22Rv1 (cell line): ENCODE data around the gene LRRC7.
"Not testable (repeated sequence)": the region's sequence is repeated elsewhere in the genome, so short reads cannot be mapped to it uniquely, and the experiment has no call there.

Experiments
- H3K27ac ChIP-seq: fragments of 450-650 bp; 2 replicates; pipeline ENCODE4 v1.5.1; 2017
- CTCF ChIP-seq: fragments of 450-650 bp; IDR thresholded peaks from 2 replicates; pipeline ENCODE4 v1.5.1; 2017; ENCODE audit warnings: mild to moderate bottlenecking
- ZFX ChIP-seq: fragments of 450-650 bp; IDR thresholded peaks from 2 replicates; pipeline ENCODE4 v1.6.1; 2017; ENCODE audit warnings: antibody characterized with exemption, borderline replicate concordance

Gene LRRC7

GRCh38 chr1:70041317-70042045 is 473.8 kb downstream of the LRRC7 start:
- TF ChIP-seq ZFX (no peak), CTCF (no peak)
- no peak overlapping the region for H3K27ac ChIP-seq

DNA sequence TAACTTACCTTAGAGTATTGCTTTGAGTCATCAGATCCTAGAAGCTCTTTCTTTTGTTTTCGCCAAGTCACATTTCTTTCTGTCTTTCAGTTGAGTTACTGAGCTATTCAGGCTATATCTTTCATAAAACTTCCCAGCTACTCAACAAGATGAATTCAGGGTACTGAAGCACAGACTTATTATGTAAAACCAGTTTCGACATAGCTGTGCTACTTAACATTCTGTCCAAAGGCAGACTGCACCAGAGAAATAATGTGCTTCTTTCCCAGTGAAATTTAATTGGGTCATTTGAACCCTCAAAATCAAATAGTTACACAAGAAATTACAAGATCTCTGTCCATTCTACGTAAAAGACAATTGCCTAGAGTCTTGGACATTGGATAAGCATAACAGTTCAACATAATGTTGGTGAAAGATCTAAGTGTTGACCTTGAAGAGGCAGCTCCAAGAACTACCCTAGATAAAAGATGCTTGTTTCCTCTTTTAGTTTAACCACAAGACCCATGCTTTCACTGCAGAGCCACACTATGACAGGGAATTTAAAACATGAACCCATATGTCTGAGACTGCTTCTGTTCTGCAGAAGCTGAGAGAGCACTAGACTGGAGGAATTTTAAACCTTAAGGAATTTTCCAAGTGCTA is 474.5 kb downstream of the LRRC7 start:
- TF ChIP-seq ZFX (no peak), CTCF (no peak)
- H3K27ac ChIP-seq = no peak overlapping the region

- H3K27ac ChIP-seq = no peak overlapping the region
- TF ChIP-seq ZFX (no peak), CTCF (no peak)
These were observed 476.1 kb downstream of the LRRC7 start for GRCh38 chr1:70043804-70044203.

DNA sequence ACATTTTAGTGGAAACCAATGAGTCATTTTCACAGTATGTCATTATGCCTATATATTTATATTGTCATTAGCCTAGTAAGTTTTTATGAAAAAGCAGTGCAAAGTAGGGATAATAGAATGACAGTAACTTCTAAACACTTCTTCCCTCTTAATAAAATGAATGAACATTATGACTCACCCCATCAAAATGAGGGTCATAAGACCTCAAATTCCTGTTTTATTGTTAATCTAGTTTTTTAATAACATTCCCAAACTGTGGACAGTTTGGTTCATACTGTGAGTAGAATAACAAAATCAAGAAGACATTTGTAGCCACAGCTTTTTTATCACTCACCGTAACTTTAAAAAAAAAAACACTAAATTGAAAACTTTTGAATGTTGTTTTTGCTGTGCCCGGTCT is 477.1 kb downstream of the LRRC7 start:
- H3K27ac ChIP-seq = no peak overlapping the region
- no peak for TF ChIP-seq CTCF
- no peak for TF ChIP-seq ZFX

GRCh38 chr1:70045581-70045980 is 477.9 kb downstream of the LRRC7 start:
- H3K27ac ChIP-seq = not testable (repeated sequence)

- no peak for TF ChIP-seq CTCF
- no peak for TF ChIP-seq ZFX
- no peak overlapping the region for H3K27ac ChIP-seq
These were observed 480.8 kb downstream of the LRRC7 start for GRCh38 chr1:70048336-70049094.

DNA sequence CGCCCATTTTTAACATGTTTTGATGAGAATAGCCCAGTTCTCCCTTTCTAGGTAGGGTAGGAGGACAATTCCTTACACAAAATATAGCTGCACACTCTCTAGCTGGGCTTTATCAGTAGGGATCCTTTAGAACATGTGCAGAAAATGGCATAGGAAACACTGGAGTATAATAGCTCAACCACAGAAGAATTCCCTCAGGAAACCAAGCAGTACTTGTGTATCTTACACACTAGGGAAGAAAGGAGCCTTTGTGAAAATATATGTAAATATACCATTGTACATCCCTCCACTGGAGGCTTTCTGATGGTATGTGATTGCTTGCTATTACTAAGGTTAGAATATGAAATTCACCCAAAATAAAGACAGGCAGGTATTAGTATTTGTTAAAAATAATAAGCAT is 484.2 kb downstream of the LRRC7 start:
- H3K27ac ChIP-seq = no peak overlapping the region
- no peak for TF ChIP-seq ZFX
- TF ChIP-seq CTCF = no peak
